NCI-H187 treated with DMSO at 0.1 percent for 48 hours (cell line): Measurements from ENCODE around the gene C2CD4D.
"Not testable (repeated sequence)": the region's sequence is repeated elsewhere in the genome, so short reads cannot be mapped to it uniquely, and the experiment has no call there.

Experiments used
- DNase-seq: peaks from one replicate; lab custom pipeline; 2025; lab: John Stamatoyannopoulos, UW

C2CD4D gene

DNA sequence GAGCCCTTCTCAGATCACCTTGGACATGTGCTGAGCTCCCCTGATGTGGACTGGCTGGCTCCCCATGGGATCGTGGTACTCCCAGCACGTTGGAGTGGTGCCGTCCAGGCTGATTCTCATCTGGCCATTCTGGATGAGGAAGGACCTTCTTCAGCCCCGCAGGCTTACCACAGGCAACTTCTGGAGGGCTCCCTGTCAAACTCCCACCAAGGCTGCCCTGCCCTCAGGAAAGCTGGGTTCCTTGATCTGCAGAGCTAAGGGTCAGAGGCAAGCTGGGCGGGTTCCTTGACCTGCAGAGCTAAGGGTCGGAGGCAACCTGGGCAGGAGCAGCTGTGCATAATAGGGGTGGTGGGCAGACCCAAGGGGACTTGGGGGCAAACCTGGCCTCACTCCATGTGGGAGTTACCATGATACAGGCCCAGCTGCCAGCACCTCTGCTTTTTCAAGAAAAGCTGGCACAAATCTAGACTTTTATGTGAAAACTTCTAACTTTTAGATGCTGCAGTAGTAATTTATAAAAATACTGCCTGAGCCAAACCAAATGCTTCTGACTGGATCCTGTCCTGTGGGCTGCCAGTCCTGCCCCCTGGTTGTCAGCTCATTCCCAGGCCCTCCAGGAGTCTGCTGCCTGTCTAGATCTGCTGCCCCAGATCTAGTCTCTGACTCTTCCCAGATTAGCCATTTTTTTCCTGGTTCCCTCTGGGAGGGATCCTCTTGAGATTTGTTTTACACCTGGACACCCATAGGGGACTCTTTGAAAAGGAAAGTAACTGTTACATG is 19.5 kb upstream of the C2CD4D start:
- DNase-seq = no peak

DNA sequence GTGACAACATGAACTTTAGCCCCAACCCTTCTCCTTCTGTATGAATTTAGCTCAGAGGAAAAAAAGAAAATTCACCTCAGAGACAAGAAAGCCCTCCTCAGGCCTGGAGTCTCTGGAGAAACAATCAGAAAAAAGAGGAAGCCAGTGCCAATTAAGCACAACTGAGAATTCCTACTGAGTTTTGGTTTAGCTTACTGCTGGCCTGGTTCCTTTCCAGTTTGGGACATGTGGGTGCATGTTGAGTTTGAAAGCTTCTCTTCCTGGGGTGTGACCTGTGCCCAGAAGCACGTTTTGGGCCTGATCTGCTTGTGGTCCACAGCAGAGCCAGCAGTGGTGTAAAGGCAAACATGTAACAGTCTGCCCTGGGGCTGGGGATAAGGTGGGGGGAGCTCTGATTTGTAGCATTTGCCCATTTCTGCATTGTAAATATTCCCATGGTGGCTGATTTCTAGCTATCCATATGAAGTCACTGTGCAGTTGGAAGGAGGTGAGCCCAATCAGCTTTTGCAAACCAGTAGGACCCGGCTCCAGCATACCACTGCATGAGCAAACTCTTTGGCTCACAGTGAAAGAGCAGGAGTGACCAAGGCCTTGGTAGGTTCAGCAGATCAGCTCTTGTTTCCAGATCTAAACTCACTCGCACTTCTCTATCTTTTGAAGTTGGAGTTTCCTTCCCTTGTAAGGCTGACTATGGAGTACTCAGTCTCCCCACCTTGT is 18.6 kb upstream of the C2CD4D start:
- DNase-seq = no peak

DNA sequence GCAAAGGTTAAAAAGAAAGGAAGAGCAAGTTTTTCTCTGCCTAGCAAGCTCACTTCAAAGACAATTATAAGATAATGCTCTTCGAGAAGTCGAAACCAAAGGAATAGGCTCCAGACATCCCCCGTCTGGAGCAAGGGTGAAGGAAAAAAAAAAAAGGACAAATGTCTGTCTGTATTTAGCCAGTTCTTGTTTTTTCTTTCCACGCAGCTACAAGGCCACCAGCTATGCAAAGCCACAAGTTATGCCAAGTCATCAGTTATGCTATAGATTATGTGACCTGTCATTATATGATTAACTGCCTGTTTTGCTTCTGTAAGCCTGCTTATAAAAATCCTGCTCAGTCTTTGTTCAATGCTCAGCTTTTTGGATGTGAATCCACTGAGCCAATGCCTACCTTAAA is 16.3 kb upstream of the C2CD4D start:
- DNase-seq = no peak

DNA sequence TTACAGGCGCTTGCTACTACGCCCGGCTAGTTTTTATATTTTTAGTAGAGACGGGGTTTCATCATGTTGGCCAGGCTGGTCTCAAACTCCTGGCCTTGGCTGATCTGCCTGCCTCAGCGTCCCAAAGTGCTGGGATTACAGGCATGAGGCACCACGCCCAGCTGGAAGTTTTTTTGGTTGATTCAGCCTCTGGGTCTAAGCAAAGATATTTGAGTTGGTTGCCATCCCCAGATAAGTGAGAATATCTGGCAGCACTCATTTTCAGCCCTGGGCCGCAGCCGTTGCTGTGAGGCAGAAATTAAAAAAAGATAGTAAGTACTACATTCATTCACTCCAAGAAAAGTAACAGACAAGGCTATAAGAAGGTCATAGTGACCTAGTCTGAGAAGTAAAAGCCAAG is 15.9 kb upstream of the C2CD4D start:
- not testable (repeated sequence) for DNase-seq

DNA sequence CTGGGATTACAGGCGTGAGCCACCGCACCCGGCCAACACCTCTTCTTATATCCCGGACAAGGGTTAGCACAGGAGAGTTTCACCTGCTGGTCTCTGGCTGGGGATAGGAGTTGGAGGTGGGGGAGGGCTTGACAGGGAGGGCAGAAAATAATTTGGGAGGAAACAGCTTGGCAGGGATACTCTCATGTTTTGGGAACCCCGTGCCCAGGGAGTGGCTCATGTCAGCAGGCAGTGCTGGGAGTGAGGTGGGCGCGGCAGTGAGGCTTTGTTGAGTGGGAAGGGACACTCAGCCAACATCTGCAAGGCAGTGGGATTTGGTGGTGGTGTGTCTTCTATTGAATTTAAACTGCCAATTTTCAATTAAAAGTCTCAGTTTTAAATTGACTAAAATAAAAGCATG is 15.0 kb upstream of the C2CD4D start:
- no peak for DNase-seq

DNA sequence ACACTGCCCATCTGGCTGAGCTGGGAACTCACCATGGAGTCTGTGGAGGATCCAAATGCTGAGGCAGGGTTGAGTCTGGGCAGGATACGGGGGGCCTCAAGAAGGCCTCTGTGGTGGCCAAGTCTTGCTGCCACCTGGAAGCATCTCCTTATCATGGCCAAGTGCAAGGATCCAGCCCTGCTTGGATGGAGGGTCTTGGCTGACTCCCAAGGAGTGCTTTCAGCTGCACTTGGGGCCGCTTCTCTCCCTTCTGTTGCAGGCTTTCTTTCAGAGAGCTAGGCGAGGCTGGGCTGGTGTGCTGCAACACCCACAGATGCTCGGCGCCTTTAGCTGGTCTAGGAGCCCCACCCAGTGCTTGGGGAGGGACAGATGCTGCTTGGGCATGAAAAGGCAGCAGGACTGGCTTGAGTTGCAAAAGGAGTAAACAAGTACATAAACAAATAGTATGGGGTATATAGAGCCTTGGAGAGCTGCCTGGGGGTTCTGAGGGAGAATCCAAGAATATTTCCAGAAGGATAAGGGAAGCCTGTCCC is 13.9 kb upstream of the C2CD4D start, which contains the start of gene THEM5:
THEM5 (minus strand) TSS at position 302 of the 533 bp plus-strand sequence; CDS start at position 155, 147 bp downstream.
- no peak for DNase-seq

GRCh38 chr1:151852733-151853132 is 13.1 kb upstream of the C2CD4D start:
- no peak for DNase-seq

GRCh38 chr1:151851886-151852285 is 12.3 kb upstream of the C2CD4D start:
- no peak for DNase-seq

GRCh38 chr1:151849871-151850270 is 10.3 kb upstream of the C2CD4D start:
- no peak for DNase-seq

DNA sequence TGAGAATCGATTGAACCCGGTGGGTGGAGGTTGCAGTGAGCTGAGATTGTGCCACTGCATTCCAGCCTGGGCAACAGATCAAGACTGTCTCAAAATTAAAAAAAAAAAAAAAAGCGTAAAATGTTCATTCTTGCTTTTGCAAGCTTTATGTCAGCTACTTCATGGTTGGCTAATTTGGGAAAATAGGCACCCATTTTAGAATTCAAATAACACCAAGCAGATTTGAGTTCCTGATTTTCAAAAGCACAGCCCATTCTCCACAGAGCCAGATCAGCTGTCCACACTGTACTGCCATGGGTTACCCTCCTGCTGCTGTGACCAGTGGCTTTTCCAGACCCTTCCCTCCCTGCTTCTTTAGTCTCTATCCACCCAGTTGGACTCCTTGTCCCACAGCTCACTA is 9.5 kb upstream of the C2CD4D start:
- DNase-seq = no peak

GRCh38 chr1:151847867-151848596 is 8.4 kb upstream of the C2CD4D start:
- no peak for DNase-seq

DNA sequence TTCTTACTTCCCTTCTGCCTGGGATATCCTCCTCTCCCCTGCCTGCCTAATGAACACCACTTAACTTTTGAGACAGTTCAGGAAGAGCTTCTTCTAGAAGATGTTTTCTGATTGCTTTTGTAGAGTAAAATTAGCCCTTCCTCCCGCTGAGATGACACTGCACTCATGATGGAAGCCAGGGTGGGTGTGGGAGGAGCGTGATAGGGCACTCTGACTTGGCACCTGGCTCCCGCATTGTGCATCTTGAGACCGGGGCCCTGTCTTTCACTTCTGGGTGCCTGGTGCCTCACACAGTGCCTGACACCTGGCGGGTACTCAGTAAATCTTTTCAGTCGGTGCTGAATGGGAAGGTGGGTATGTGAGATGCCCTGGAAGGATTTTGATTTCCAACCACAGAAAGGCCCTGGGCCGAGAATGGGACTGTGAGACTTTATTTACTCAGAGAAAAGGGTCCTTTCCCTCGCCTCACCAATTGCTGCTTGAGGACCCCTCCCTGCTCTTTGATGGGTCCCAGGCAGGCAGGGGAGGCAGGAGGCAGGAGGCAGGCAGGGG is 7.1 kb upstream of the C2CD4D start:
- no peak for DNase-seq

- DNase-seq = no peak
Measured at GRCh38 chr1:151846062-151846568, 6.5 kb upstream of the C2CD4D start.

- DNase-seq = no peak
Measured at GRCh38 chr1:151843398-151843797, 3.8 kb upstream of the C2CD4D start.

GRCh38 chr1:151841141-151841540 is 1.5 kb upstream of the C2CD4D start:
- no peak for DNase-seq

GRCh38 chr1:151840421-151840820 is 801 bp upstream of the C2CD4D start:
- DNase-seq = no peak

GRCh38 chr1:151839082-151839412 is 573 bp downstream of the C2CD4D start:
- no peak for DNase-seq

GRCh38 chr1:151838222-151839081 is 1.2 kb downstream of the C2CD4D start:
- no peak for DNase-seq

DNA sequence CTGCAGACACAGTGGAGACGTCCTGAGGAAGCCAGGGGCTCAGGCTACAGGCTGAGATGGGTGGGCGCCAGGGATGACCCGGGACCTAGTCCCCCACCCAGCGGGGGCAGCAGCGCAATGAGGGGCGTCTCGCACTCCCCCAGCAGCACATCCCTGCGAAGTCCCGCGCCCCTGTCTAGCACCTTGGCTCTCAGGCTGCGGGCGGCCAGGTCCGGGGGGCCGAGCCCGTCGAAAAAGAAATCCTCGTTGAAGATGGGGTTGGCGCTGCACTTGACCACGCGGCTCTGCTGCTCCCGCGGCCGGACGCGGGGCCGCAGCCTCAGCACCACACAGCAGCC is 1.8 kb downstream of the C2CD4D start:
- no peak for DNase-seq

DNA sequence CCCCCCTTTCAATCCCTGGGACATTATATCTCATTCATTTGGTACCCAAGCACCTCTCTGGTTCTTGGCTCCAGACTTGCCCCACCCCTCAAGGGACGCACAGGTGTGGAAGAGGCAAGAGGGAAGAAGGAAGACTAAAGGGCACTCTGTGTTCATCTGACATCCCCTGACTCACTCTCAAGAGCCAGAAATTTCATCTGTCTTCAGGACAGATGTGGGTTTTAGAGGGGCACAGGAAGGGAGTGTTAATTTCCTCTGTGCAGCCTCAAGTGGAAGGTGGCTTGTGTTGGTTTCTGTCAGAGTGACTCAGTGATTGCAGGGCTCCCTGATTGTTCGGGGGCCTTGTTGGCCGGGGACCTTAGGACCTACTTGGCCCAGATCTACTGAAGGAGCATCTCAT is 2.4 kb downstream of the C2CD4D start:
- DNase-seq = no peak

DNA sequence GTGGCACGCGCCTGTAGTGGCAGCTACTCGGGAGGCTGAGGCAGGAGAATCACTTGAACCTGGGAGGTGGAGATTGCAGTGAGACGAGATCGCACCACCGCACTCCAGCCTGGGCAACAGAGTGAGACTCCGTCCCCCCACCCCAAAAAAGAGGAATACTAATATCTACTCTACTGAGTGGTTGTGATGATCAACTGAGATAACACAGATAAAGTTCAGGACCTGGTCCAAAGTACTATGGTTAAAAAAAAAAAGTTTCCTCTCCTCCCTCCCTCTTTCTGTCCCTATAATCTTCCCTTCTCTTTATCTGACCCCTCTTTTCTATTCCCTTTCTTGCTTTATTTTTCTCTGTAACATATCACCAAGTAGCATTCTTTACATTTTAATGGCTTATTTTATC is 4.0 kb downstream of the C2CD4D start:
- DNase-seq = no peak
